Measurements from ENCODE around the gene MC1R. TPM values are rescaled to one million over a fixed set of nuclear protein-coding genes. Genes with fewer than 3 reads are reported as not detected.

Gene MC1R
- polyA plus RNA-seq, 2 of the 4 experiments (the other 2 are of a cell fraction), result 7.4 to 8.0 TPM

DNA sequence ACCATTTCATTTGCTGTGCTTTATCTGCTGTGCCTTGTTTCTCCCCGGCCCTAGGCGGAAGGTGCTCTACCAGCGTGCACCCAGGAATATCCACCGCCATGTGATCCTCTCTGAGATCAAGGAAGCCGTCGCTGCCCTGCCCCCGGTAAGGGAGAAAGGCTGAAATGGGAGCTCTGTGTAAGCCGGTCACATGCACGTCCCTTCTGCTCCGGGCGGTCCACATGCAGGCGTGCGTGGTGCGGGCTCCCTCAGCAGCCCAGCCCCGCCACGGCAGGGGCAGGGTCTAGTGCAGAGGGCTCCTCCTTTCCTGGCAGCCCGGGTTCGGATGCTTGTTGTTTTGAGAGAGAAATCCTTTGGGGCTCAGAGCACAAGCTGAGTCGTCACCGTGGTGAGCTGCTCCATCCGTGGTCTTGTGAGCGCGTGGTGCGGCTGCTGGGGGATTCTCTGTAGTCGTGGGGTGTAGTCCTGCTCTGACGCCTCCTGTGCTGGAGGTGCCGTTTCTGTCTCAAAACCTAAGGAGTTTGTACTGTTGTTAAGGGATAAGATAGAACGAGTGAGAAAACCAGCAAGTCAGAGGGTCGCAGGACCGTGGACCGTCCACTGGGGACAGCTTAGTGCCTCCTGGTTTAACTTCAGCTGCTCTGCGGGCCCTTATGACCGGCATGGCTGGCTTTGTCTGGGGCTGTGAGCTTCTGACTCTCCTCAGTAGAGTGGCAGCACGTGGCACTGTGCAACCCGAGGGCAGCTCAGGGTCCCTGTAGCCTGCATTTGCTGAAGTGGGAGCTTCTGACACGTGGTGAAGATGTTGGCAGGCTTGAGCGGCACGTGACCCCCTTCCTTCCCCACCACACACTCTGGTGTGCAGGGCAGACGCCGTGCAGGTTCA, 12.3 kb upstream of the MC1R start:
- peaks cover 7% of the 10 kb centered on the region; the same call in 1 of the 3 replicates for H3K9me3 ChIP-seq
- FAIRE-seq (no peak), ATAC-seq (peak; percentile 34 to 47), DNase-seq (ENCODE audit: low read depth in 1 of 2, low spot score in 1 of 2) (peak in 1 of 2 experiments; percentile 25)
- H3K4me2 ChIP-seq, result no peak overlapping the region
- CTCF ChIA-PET, result interaction anchor here (7.6 kb wide), 1 partner anchor 16 kb away, joined by 109 read pairs; the partner anchor contains the start of genes MC1R and TUBB3
- H3K27ac ChIP-seq, result no peak overlapping the region
- H3K4me1 ChIP-seq, result peaks cover 4% of the 10 kb centered on the region; the same call in 2 of the 3 replicates
- no peak overlapping the region for H3K4me3 ChIP-seq
- 95% methylated on average over 40 of the region's 40 CpGs for WGBS (ENCODE audit: missing lambda C conversion rate)
- no peak for TF ChIP-seq KDM5A (IDR thresholded peaks at IDR 0.05)
- TF ChIP-seq FOSB (CRISPR knock-in tag; IDR thresholded peaks at IDR 0.05), result no peak
- TF ChIP-seq, protein P1, sequence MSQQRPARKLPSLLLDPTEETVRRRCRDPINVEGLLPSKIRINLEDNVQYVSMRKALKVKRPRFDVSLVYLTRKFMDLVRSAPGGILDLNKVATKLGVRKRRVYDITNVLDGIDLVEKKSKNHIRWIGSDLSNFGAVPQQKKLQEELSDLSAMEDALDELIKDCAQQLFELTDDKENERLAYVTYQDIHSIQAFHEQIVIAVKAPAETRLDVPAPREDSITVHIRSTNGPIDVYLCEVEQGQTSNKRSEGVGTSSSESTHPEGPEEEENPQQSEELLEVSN (IDR thresholded peaks at IDR 0.05; ENCODE audit: borderline replicate concordance, low read depth), result no peak
- no peak for TF ChIP-seq TFCP2L1 (CRISPR knock-in tag; IDR thresholded peaks at IDR 0.05)
- no peak for TF ChIP-seq MAZ (IDR thresholded peaks at IDR 0.05; ENCODE audit: borderline replicate concordance, low read depth, low read length)
- TF ChIP-seq ZC3H11A (IDR thresholded peaks at IDR 0.05), result no peak
- TF ChIP-seq TP53 (CRISPR knock-in tag; IDR thresholded peaks at IDR 0.05), result no peak
- no peak for TF ChIP-seq HOXB13 (CRISPR knock-in tag; IDR thresholded peaks at IDR 0.05; ENCODE audit: low read depth)
- TF ChIP-seq, protein P2, sequence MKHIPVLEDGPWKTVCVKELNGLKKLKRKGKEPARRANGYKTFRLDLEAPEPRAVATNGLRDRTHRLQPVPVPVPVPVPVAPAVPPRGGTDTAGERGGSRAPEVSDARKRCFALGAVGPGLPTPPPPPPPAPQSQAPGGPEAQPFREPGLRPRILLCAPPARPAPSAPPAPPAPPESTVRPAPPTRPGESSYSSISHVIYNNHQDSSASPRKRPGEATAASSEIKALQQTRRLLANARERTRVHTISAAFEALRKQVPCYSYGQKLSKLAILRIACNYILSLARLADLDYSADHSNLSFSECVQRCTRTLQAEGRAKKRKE (CRISPR knock-in tag; IDR thresholded peaks at IDR 0.05; ENCODE audit: low read depth), result no peak
- TF ChIP-seq, protein P3, sequence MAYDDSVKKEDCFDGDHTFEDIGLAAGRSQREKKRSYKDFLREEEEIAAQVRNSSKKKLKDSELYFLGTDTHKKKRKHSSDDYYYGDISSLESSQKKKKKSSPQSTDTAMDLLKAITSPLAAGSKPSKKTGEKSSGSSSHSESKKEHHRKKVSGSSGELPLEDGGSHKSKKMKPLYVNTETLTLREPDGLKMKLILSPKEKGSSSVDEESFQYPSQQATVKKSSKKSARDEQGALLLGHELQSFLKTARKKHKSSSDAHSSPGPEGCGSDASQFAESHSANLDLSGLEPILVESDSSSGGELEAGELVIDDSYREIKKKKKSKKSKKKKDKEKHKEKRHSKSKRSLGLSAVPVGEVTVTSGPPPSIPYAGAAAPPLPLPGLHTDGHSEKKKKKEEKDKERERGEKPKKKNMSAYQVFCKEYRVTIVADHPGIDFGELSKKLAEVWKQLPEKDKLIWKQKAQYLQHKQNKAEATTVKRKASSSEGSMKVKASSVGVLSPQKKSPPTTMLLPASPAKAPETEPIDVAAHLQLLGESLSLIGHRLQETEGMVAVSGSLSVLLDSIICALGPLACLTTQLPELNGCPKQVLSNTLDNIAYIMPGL (CRISPR knock-in tag; IDR thresholded peaks at IDR 0.05; ENCODE audit: borderline replicate concordance), result no peak
- no peak for TF ChIP-seq NR3C1 (IDR thresholded peaks at IDR 0.05)
- TF ChIP-seq, protein P4, sequence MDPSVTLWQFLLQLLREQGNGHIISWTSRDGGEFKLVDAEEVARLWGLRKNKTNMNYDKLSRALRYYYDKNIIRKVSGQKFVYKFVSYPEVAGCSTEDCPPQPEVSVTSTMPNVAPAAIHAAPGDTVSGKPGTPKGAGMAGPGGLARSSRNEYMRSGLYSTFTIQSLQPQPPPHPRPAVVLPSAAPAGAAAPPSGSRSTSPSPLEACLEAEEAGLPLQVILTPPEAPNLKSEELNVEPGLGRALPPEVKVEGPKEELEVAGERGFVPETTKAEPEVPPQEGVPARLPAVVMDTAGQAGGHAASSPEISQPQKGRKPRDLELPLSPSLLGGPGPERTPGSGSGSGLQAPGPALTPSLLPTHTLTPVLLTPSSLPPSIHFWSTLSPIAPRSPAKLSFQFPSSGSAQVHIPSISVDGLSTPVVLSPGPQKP (IDR thresholded peaks at IDR 0.05; ENCODE audit: low read depth, low read length), result no peak
- TF ChIP-seq CBX8 (IDR thresholded peaks at IDR 0.05), result no peak
- TF ChIP-seq, protein P5, sequence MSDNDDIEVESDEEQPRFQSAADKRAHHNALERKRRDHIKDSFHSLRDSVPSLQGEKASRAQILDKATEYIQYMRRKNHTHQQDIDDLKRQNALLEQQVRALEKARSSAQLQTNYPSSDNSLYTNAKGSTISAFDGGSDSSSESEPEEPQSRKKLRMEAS (IDR thresholded peaks at IDR 0.05), result no peak
- TF ChIP-seq NPAS2 (CRISPR knock-in tag; IDR thresholded peaks at IDR 0.05; ENCODE audit: borderline replicate concordance), result no peak
- POLR2A ChIA-PET, result interaction anchor here (1.9 to 3.1 kb wide), 2 partner anchors 16 to 32 kb away, joined by 19 to 20 read pairs; partner anchors contain the start of genes TCF25 and TUBB3

DNA sequence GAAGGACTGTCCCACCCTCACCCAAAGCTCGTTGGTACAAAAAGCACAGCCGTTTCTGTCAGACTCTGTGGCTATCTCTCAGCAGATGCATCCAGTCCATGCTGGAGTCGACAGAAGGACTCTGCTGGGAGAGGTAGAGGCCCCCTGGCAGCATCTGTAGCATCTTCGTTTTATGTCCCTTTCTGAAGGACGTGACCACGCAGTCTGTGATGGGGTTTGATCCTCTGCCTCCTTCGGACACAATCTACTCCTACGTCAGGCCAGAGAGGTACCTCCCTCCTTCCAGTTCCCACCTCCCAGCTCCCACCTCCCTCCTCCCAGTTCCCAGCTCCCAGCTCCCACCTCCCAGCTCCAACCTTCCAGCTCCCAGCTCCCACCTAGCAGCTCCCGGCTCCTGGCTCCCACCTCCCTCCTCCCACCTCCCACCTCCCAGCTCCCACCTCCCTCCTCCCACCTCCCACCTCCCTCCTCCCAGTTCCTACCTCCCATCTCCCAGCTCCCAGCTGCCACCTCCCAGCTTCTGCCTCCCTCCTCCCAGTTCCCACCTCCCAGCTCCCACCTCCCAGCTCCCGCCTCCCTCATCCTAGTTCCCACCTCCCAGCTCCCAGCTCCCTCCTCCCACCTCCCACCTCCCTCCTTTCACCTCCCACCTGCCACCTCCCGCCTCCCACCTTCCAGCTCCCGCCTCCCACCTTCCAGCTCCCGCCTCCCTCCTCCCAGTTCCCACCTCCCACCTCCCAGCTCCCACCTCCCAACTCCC, 11.4 kb upstream of the MC1R start:
- no peak overlapping the region for H3K4me2 ChIP-seq
- ChIA-PET CTCF (interaction anchor here (1.7 to 7.6 kb wide), 2 partner anchors 14 to 15 kb away, joined by 6 to 109 read pairs; partner anchors contain the start of genes MC1R and TUBB3), POLR2A (interaction anchor here (0.7 to 3.1 kb wide), 4 partner anchors 8 to 33 kb away, joined by 4 to 20 read pairs (median 12); partner anchors contain the start of genes MC1R, TCF25 and TUBB3)
- peaks cover 4% of the 10 kb centered on the region; the same call in 2 of the 3 replicates for H3K4me1 ChIP-seq
- H3K9me3 ChIP-seq, result peaks cover 7% of the 10 kb centered on the region; the same call in 1 of the 3 replicates
- H3K27ac ChIP-seq, result no peak overlapping the region
- no peak for ATAC-seq
- DNase-seq (ENCODE audit: low read depth in 1 of 2, low spot score in 1 of 2), result no peak
- no peak for FAIRE-seq
- TF ChIP-seq RAD21 (conservative IDR thresholded peaks at IDR 0.05 in 1 of 2, IDR thresholded peaks at IDR 0.05 in 1 of 2) (no peak), SMC3 (IDR thresholded peaks at IDR 0.05) (no peak), FOXS1 (CRISPR knock-in tag; IDR thresholded peaks at IDR 0.05) (no peak), KDM1A (IDR thresholded peaks at IDR 0.05; ENCODE audit: low read depth) (no peak), EHF (CRISPR knock-in tag; IDR thresholded peaks at IDR 0.05) (no peak), JUN (IDR thresholded peaks at IDR 0.05) (no peak)
- WGBS (ENCODE audit: missing lambda C conversion rate), result 92% methylated on average over 9 of the region's 13 CpGs
- no peak overlapping the region for H3K4me3 ChIP-seq

All from A549 (cell line).